ENCODE measurements around the gene CLEC16A.

Gene CLEC16A

GRCh38 chr16:11138022-11138768 is 193.8 kb downstream of the CLEC16A start:
- no peak for DNase-seq (ENCODE audit: low read depth in 3 of 3, low spot score in 1 of 3)

GRCh38 chr16:11138769-11139325 is 194.5 kb downstream of the CLEC16A start:
- DNase-seq (ENCODE audit: low read depth in 3 of 3, low spot score in 1 of 3): no peak

DNA sequence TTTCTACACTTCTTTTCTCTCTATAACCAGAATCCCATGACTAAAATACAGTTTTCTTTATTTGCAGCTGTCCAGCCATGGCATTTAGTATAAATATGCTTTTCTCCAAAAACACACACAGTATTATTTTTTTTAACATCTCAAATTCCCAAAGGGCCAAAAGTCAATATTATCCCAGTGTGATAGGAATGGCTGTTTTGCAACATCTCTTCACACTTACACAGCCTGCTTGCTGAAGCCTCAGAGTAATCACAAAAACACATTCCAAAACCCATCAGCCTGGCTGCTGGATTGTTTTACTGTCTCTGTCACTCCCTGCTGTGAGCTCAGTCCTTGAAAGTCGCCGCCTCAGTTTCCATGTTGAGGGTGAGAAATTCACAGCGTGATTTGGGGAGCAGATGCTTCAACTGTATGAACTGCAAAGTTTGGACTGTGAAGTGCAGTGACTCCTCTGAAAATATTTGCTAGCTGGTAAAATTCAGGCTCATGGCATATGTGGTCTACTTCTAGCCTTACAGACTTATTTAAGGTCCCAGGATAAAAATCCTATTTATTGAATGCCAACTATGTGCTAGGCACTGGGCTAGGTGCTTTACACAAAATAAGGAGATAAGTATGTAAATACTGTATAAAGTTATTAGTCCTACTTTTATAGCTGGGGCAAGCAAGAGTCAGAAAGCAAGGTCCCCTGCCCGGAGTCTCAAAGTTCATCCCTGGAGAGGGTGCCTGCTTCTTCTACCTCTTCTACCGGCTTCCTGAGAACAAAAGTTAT is 195.1 kb downstream of the CLEC16A start:
- no peak for DNase-seq (ENCODE audit: low read depth in 3 of 3, low spot score in 1 of 3)

- DNase-seq (ENCODE audit: low read depth in 3 of 3, low spot score in 1 of 3): no peak
These were observed 195.7 kb downstream of the CLEC16A start for GRCh38 chr16:11140098-11140375.

DNA sequence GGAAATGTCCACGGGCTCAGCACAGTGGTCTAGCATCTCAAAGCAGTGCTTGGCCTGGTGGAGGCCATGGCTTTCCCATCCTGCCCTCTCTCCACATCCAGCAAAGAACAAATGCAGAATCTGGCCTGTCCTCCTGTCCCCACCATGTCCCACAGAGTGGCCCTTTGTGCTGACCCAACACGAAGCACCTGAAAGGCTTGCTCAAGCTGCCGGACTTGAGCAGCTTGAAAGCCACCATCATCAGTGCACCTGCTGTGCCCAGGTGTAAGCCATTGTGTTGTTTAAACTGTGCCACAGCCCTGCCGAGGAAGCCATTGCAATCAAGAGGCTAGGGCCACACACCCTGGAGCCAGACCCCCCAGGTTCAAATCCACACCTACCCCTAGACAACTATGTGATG is 196.1 kb downstream of the CLEC16A start:
- DNase-seq (ENCODE audit: low read depth in 3 of 3, low spot score in 1 of 3): no peak

- no peak for DNase-seq (ENCODE audit: low read depth in 3 of 3, low spot score in 1 of 3)
These were observed 196.5 kb downstream of the CLEC16A start for GRCh38 chr16:11140867-11141266.

DNA sequence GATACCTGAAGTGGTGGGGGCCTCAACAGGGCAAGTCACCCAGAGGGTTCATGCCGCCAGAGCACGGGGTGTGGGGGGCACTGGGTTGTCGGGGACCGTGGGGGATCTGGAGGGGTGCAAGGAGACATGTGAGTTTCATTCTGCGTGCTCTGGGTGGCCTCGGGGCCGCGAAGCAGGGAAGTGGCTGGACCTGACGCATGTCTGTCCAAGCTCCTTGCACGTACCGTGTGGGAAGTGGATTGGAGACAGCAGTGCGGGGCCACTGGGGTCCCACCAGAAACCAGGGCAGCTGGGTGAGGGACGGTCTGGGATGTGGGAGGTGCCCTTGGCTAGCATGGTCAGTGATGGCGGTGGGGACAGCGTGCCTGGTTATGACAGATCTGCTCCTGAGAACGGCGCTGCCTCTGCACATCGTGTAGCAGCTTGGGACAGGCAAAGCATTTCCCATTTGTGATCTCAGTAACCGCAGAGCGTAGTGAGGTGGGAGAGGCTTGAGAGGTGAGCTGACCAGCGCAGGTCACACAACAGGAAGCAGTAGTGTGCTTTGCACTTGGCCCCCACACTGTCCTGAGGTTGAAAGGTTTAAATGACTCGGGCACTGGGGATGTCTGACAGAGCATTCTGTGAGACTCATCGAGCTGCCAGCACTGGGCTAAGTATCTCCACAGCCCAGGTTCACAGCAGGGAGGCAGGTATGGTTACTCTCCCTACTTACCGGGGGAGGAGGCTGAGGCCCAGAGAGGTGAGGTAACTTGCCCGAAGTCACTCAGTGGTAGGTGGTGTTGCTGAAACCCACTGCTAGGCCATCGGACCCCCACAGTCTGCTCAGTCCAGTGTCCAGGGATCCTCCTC is 197.3 kb downstream of the CLEC16A start:
- DNase-seq (ENCODE audit: low read depth in 3 of 3, low spot score in 1 of 3): no peak

DNA sequence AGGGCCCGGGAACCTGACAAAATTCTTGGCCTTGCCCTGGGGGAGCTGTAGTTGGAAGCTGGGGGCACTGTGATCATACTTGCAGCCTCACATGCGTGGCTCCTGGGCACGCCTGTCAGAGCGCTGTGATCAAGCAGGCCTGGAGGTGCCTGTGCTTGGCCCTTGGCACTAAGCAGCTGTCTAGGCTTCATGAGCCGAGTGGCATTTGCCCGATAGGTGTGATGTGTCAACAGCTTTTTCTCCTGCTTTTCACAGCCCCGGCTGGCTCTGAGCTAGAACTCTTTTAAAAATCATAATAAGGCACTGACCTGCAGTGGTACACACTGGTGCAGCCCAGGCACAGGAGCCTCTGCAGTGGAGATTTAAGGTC is 197.9 kb downstream of the CLEC16A start:
- DNase-seq (ENCODE audit: low read depth in 3 of 3, low spot score in 1 of 3): no peak

- no peak for DNase-seq (ENCODE audit: low read depth in 3 of 3, low spot score in 1 of 3)
These were observed 198.6 kb downstream of the CLEC16A start for GRCh38 chr16:11142951-11143350.

DNA sequence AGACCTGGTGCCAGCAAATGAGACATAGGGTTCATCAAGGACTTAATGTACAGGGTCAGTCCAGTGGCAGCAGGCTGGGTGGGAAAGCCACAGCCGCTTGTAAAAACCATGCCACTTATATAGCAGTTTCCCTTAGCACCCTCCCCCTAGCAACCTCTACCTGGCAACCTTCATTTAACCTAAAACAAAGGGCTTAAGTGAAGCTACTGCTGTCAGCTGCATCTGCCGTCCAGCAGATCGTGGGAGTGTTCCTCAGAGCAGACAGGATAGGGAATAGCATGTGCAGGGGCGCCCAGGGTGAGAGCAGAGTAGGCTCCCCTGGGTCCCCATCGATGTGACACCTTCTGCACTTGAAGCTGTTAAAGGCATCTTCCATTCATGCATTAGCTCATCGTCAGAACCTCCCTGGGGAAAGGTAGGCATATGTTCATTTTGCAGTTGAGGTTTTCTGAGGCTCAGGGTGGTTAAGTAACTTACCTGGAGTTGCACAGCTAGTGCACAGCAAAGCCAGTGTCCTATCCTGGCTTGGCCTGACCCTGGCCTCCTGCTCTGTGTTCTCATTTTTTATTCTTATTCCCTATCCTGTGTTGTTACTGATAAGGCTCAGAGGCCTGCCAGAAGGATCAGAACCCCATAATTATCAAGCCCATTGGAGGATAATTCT is 199.1 kb downstream of the CLEC16A start:
- no peak for DNase-seq (ENCODE audit: low read depth in 3 of 3, low spot score in 1 of 3)

DNA sequence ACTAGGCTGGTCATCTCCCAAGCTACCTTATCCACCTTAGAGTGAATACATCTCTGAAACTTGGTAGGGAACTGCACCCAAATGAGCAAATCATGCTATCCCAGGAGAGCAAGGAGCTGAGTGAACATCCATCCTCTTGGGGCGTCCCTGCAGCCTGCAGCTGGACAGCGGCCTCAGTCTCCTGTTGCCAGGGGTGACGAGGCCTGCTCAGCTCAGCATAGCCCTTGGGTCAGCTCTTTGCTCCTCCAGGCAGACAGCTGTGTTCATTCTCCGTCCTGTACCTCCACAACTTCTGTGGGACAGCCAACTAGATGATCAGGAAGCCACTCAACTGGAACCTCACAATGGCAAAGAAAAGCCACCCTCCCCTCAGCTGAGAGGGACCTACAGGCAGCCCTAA is 199.8 kb downstream of the CLEC16A start:
- no peak for DNase-seq (ENCODE audit: low read depth in 3 of 3, low spot score in 1 of 3)

DNA sequence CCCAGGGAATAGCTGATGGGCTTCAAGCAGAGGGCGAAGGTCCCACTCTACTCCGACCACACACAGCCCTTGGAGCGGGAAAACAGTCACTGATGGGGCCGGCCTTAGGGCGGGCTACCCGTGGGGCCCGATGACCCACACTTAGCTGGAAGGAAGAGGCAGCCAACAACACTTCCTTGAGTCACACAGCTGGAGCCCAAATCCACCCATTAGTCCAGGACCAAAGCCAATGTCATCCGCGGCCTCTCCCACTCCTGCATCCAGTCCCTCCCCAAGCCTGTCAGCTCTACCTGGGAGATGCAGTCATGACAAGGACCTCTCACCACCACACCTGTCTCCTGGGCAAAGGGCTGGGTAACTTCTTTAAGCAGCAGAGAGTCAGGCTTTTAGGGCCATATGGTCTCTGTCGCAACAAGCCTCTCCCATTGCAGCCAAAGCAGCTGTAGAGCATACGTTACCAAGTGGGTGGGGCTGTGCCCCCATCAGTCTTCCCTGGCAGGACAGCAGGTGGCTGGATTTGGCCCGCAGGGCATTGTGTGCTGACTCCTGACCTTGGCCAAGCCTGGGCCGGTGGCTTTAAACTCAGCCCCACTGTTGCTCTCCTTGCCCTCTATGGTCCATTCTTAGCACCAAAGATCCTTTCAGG is 200.9 kb downstream of the CLEC16A start:
- DNase-seq (ENCODE audit: low read depth in 3 of 3, low spot score in 1 of 3): no peak

DNA sequence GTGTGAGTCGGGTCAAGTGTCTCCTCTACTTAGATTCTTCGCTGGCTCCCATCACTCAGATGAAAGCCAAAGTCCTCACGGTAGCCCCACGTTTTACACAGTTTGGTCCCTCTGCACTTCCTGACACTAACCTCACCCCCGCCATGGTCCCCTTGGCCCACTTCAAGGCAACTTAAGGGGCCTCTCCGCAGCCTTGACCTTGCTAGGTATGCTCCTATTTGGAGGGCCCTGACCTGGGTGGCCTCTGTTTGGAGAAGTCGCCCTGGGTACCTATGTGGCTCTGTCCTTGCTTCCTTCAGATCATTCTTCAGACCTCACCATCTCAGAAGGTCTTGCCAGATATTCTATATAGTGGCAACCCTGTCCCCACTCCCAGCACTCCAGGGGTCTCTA is 201.5 kb downstream of the CLEC16A start:
- DNase-seq (ENCODE audit: low read depth in 3 of 3, low spot score in 1 of 3): no peak

- DNase-seq (ENCODE audit: low read depth in 3 of 3, low spot score in 1 of 3): no peak
These were observed 202.8 kb downstream of the CLEC16A start for GRCh38 chr16:11147033-11147753.

DNA sequence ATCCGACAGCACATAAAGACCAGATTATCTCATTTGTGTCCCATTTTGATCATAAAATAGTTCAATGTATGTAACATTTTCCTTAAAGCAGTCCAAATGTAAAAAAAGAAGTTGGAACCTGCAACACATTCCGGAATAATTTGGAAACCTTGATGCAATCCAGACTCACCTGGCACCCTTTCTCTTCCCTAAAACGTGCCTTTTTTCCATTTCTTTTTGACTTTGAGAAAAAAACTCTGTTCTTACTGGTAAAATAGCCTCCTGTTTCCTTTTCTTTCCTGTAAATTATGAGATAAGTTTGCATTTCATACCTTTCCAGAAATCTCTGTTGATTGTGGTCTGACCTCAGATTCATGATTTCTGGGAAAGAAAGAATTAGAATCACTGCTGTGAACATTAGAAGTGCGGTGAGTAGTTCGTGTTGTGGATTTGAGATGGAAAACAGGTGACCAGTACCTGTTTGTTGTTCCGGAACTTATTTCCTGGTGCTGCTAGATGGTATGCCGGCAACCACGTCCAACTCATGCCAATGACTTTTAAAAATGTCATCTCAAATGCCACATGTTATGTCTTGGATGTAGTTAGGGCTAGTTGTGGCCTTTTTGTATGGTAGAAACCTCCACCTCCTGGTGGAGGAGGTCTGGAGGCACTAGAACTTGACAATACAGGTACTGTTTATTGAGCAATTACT is 203.5 kb downstream of the CLEC16A start:
- no peak for DNase-seq (ENCODE audit: low read depth in 3 of 3, low spot score in 1 of 3)

DNA sequence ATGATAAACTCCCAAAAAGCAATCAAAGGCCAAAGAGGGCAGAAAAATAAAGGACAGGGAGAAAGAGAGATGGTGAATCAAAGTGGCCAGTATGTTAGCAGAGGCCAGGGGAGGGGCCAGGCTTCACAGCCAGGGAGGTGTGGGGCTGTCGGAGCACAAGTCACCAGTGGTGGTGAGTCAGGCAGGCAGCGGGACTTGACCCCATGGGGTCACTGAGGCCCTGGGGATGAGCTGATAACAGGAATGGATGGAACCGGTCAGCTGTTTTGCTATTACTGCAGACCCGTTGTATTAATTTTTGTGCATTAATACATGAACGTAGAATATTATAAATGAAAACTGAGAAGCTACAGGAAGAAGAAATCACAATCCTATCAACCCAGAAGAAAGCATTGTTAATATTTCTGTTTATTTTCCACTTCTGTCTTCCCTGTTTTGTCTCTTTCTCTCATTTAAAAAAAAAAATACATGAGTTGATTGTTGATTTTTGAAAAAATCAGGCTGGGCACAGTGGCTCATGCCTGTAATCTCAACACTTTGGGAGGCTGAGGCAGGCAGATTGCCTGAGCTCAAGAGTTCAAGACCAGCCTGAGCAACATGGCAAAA is 204.8 kb downstream of the CLEC16A start:
- DNase-seq (ENCODE audit: low read depth in 3 of 3, low spot score in 1 of 3): no peak

DNA sequence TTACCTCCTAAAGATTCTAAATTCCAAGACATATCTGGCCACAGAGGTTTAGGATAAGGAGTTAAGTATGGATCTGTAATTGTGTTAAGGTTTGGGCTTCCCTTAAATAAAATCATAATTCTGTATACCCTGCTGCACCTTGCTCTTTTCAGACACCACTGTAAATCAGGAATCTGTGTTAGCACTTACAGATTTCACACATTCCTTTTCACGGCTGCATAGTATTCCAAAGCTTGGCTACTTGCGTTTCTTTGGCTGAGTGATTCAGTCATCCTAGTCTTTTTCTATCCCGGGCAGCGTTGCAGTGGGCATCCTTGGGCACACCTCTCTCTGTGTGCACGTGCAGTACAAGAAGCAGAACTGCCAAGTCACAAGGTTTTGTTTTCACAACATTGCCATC is 205.8 kb downstream of the CLEC16A start:
- DNase-seq (ENCODE audit: low read depth in 3 of 3, low spot score in 1 of 3): no peak

DNA sequence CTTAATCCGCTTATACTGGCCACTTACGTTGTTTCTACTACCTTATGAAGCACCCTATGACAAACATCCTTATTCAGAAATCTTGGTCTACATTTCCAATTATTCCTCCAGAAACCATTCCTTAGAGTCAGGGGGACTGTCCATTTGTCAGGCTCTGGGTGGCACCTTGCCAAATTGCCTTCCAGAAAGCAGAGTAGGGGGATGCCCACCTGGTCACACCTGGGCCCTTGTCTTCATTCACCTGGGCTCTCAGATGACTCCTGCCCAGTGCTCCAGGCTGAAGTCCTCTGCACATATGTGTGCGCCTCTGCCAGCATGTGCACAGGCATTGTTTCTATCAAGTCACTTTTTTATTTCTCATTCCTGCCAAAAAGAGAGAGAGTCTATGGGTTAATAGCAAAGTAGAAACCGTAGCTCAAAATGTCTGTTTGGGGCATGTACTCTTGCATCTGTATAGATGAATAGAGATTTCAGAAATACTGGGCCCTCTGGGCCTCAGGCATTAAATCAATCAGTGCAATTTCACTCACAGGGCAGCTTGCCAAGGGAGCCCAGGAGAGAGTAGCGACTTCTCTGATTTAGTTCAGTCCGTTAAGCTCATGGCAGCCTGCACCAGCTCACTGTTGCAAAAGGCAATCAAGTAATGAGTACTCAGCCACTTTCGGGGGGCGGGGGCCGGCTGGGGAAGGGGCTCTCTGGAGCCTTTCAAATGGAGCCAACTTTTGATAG is 207.0 kb downstream of the CLEC16A start:
- no peak for DNase-seq (ENCODE audit: low read depth in 3 of 3, low spot score in 1 of 3)

Data from stimulated activated CD4-positive, alpha-beta T cell treated with anti-CD3 and anti-CD28 coated beads, TNF-alpha, amount 100 ng/mL, for 1 hour (primary cell).